HG03139 (cell line): ENCODE data around the gene LDLRAP1.

Experiments
- ATAC-seq: cut with Tn5 transposase; IDR thresholded peaks from one replicate; pipeline ENCODE4 v1.9.1; 2021; ENCODE audit not compliant: unreplicated experiment

The LDLRAP1 gene

DNA sequence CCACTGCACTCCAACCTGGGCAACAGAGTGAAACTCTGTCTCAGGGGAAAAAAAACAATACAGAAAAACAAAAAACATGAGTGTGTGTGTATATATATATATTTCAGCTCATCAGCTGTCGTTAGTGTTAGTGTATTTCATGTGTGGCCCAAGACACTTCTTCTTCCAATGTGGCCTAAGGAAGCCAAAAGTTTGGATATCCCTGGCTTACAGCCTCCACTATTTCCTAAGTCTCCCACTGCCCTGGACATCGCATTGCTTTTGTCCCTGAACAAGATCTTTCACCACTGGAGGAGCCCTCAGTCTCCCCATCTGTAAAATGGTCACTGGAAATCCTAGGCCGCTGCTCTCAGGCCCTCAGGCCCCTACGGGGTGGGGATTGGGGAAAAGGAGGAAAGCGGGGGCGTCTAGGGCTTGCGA is 391 bp upstream of the LDLRAP1 start:
- no peak for ATAC-seq

DNA sequence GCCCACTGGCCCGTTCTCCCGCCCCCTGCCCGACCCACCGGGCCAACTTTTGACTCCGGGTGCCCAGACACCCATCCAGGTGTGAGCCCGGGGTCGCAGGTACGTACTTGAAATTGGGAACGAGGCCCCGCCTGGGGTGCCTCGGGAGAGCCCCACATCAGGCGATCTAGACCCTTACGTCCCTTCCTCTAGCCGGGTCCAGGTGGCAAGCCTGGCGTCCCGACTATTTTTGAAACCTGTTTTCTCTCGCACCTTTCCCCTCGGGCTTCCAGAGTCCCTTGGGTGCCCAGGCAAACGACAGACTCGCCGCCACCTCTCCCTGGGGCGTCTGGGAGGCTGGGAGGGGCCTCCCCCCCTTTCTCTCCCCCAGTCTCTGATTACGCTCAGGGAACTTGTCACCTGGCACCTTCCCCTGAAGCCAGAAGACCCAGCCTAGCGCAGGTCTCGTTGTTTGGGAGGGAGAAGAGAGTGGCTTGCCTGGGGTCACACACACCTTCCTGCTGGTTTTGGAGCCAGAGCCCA is 898 bp downstream of the LDLRAP1 start:
- no peak for ATAC-seq

DNA sequence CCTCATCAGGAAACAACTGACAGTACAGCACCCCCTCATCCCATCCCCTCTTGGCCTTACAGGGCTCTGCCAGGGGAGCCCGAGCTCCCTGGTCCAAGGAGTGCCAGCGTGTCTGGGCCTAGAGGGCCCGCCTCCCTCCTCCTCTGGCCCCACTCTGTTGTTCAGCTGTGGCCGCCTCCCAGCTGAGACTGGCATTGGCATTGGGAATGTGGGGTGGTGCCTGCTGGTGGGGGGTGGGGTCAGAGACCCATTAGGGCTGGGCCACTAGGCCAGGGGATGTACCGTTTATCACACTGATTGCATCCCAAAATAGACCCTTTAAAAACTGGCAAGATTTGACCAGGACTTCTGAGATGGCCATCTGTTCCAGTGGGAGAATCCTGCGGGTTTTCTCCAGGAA is 1.4 kb downstream of the LDLRAP1 start:
- ATAC-seq: no peak

DNA sequence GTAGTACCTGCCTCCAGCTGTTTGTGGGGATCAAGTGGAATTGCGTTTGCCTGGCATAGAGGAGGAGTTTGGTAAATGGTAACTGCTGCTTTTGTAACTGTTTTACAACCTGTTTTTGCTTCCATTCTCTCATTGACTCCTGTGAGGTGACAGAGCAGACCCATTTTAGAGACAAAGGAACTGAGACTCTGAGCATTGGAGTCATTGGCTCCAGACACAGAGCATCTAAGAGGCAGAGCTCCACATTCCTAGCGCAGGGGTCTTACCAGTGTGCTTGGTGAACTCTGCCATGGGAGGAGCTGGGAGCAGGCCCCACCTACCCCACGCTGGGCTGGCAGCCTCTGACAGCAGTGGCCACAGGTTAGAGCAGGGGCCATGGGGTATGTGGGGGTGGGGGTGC is 2.4 kb downstream of the LDLRAP1 start:
- ATAC-seq: no peak

DNA sequence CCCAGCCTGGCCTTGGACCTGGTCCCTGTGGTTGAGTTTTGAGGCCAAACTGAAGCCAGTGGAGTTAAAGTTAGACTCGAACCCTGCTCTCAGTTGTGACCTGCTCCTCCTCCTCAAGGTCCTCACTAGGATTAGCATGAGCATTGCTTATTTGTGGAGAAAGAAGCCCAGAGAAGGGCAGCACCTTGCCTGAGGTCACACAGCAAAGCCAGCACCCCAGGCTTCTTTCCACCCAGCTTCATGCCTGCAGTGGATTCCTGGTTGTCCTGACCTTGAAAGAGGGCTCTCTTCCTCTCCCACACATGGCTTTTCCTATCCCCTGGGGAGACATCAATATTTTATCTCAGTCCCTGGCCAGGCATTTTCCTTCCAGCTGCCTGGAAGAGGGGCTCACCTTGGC is 2.8 kb downstream of the LDLRAP1 start:
- no peak for ATAC-seq

DNA sequence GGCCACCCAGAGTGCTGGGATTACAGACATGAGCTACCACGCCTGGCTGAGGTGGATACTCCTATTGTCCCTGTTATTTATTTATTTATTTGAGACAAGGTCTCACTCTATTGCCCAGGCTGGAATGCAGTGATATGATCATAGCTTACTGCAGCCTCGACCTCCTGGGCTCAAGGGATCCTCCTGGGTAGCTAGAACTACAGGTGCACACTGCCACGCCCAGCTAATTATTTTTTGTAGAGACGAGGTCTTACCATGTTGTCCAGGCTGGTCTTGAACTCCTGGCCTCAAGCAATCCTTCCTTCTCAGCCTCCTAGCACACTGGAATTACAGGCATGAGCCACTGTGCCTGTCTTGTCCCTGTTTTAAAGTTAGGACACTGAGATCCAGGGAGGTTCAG is 5.2 kb downstream of the LDLRAP1 start:
- ATAC-seq: no peak

DNA sequence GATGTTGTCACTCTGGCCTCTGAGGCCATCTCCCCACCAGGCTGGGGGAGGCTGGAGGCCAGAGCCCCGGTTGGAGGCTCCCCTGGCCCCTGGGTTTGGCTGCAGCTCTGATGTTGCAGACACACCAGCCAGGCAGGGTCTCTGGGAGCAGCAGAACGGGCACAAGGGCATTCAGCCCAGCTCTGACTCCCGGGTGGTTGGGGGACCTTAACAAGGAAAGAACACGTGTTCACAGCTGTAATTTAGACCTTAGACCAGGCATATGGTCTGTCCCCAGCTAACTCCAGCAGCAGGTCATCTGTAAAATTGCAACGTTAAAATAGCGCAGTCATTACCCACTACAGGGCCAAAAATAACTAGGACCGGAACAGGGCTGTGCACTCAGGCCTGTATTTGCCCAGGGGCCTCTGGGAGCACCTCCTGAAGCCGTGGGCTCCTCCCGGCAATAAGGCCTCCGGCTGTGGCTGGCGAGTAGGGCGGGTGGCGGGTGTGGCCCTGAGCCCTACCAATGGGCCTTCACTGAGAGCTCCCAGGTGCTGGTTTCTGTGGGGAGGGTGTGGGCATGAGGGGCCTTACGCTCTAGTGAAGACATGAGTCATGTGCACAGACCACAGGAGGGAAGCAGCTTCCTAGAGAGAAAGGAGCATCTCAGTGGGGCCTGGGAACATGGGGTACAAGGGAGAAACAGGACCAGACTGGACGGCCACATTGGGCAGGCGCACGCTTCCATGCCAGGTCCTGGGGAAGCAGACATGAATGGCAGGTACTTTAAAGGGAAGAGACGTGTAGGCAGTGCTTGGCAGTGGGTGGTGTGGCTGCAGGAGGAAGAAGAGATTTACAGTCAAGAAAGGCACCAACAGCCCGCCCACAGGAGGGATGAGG is 6.1 kb downstream of the LDLRAP1 start:
- ATAC-seq: peak; percentile 68

DNA sequence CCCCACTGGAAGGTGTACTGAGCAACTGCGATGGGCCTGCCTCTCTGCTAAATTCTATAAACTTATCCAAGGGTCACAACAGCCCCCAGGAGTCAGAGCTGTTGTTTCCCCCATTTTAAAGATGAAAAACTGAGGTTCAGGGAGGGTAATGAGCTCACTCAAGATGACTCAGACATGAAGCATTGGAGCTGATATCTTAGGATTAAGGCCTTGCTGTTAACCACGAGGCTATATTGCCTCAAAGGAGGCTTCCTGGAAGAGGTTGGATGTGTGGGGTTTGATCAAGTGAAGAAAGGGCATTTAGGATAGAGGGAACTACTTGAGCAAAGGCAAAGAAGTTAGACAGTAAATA is 6.7 kb downstream of the LDLRAP1 start:
- ATAC-seq: no peak

DNA sequence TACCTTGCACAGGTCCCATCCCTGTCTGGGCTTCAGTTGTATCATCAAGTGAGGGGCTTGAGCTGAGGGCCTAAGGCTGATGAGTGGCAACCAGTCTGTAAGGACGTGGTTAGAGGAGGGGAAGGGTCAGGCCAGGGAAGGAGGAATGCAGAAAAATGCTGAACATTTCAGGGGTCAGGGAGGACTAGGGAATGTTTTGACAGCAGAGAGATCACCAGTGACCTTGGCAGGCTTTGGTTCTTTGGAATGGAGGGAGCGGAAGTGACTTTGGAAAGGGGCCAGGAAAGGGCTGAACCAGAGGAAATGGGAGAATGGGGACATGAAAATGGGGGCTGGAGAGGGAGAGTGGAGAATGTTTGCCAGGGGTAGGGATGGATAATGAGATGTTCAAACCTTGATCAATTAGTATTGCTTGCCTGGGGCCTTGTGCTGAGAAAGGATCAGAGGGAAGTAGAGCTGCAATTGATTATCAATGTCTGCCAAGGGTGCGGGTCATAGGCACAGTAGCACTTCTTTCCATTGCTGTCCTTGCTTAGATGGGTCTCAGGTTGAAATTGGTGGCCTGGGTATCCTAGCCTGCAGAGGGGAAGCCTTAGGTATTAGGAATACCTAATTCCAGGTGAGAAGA is 7.4 kb downstream of the LDLRAP1 start:
- no peak for ATAC-seq

DNA sequence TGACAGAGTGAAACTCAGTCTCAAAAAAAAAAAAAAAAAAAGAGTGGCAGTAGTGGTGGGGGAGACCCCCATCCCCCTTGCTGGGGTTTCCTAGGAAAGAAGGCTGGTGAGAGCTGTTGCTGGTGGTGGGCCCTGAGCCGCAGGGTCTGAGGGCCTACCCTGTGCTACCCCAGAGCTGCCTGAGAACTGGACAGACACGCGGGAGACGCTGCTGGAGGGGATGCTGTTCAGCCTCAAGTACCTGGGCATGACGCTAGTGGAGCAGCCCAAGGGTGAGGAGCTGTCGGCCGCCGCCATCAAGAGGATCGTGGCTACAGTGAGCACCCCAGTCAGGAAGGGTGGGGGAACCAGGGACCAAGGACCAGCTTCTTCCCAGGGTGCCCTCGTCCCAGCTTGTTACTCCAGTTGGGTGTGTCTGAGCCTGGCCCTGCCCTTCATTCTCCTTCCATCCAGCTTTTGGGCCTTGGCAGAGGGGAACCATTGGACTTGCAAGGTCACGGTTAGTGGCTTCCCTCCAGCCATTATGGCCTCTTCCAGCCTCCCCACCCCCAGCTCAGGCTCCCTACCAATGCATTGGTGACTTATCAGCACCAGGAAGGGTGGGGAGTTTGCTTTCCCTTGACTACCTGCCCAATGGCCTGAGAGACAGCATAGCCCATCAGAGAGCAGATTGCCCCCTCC is 10.5 kb downstream of the LDLRAP1 start:
- ATAC-seq: no peak

DNA sequence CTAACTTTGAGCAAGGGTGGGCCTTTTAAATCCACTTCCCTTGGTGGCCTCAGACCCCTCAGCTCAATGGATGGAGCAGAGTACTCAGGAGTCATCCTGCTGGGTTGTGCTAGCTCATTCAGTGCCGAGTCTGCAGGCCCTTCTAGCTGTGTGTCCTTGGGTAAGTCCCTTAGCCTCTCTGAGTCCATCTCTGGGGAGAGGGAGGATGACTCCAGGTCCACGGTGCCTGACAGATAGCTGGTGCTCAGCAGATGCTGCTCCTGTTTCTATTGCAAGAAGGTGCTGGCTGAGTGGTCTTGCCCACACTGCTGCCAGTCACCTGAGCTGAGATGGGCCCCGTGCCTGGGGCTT is 11.0 kb downstream of the LDLRAP1 start:
- no peak for ATAC-seq

DNA sequence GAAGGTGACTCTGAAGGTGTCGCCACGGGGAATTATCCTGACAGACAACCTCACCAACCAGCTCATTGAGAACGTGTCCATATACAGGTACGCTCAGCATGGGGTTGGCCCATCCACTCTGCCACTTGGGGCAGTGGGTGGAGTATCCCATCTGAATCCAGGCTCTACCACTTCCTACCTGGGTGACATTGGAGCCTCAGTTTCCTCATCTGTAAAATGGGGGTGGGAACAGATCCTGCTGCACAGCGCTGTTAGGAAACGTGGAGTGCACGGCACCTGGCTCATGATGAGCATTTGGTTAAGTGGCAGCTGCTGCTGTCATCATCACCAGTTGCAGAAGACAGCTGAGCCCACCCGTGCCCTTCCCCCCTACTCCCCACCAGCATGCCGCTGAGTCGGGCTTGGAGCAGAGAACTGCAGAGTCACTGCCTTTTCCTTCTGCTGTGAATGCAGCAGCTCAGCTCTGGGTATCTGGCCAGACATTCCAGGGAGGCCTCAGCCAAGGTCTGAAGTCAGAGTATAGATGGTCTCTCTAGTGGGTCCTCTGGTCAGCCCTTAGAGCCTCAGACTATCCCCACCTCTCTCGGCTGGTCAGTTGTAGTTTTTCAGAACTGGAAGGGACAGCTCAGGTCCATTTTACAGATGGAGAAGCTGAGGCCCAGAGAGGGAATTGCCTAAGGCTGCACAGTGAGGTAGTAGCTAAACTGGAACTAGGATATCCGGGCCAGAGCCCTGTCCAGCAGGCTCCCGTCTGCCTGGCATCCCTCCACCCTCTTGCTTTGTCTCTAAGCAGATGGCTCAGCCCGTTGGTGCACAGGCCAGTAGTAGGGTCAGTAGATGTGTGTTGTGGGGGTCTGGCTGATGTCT is 11.7 kb downstream of the LDLRAP1 start:
- no peak for ATAC-seq

DNA sequence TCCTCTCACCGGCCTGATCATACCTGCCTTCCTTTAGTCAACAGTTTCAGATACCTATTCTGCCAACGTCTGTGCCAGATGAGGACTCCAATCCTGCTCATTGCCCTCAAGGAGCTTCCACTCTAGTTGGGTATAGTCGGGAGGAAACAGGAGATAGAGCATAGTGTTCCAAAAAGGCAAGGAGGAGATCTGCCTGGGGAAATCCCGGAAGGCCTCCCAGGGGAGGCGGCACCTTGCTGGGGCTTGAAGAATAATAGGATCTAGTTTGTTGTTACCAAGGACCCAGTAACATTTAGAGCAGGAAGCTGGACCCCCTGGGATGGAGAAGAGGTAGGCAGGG is 12.3 kb downstream of the LDLRAP1 start:
- no peak for ATAC-seq

DNA sequence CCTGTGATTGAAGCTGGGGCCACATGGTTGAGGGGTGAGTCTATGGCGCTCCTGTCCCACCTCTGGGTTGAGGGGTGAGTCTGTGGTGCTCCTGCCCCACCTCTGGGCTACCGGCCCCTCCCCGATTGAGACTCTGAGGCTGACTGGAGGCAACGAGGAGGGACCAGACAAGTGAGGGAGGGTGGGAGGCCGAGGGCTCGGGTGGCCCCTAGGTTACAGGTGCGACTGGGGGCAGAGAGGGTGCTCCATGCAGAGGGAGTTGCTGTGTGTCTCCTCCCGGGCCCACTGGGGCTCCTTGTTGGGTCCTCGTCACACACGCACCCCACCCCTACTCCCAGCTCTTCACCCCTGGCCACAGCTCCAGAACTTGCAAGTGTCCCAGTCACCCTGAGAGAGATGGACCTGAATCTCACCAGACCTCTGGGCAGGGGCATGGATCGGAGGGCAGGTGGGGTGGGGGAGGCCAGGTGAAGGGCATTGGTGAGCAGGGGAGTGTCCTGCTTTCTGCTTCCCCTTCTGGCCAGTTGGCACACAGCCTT is 12.8 kb downstream of the LDLRAP1 start:
- ATAC-seq: no peak

DNA sequence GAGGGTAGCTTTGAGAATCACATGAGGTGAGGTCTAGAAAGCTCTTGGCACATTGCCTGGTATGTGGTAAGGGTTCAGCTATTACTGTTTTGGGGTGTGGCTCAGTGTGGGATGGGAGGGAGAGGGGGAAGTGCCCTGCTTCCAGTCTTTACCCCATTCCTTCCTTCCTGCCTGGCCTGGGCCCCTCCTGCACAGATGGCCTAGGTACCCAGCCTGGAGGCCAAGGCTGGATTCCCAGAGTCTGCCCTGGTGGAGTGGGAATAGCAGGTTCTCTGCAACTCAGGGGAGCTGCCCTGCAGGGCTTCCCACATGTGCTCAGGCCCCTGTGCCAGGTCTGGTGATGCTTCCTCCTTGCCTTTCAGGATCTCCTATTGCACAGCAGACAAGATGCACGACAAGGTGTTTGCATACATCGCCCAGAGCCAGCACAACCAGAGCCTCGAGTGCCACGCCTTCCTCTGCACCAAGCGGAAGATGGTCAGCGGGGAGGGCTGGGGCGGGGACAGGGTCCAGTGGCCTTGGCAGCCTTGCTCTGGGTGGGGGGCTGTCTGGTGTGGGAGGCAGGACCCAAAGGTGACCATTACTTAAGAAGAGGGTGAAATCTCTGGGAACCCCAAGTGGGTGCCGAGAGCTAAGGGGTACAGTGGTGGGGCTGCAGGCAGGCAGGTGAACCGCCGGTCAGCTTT is 13.5 kb downstream of the LDLRAP1 start:
- no peak for ATAC-seq

DNA sequence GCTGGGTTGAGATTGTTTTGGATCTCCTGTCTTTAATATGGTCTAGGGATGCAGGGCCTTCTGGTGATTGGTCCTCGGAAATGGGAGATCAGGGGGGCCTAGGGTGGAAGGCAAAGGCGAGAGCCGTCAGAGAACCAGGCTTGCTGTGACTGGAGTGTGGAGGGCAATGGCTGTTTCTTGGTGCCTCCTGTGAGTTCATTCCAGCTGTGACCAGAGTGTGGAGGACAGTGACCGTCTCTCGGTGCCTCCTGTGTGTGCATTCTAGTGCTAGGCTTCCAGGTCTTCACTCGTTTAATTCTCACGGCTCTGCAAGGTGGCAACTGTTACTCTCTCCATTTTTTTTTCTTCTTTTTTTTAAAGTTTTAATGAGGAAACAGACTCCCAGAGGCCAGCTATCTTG is 14.1 kb downstream of the LDLRAP1 start:
- ATAC-seq: no peak

DNA sequence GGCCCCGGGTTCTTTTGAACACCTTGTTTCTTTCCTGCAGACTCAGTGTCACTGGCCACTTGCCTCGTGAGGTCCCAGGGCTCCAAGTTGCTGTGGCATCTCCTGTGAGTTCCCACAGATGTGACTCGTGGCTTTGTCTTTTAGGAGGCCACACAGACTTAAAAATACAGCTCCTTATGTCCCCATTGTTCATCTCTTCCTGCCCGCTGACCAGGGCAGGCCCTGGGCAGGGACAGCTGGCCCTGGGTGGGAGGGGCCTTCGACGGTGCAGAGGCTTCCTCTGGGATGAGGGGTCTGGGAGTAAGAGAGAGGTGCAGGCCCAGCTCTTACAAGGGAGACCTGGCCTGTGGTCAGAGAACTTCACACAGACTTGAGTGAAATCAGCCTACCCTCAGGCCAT is 15.6 kb downstream of the LDLRAP1 start:
- ATAC-seq: no peak

DNA sequence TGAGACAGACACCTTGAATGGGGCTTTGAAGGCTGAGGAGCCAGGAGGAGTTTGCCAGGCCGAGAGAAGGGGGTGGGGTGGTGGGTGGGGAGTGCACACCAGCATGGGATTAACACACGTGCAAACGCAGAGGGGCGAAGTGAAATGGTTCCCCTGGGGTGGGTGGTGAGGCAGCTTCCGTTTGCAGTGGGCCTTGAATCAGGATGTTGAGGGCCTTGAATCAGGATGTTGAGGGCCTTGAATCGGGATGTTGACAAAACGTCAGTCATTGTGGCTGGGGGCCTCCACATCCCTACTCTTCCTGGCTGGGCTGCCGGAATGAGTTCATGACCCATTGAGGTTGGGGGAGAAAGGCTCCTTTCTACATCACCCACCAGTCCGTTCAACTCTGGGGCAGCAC is 16.6 kb downstream of the LDLRAP1 start:
- no peak for ATAC-seq

DNA sequence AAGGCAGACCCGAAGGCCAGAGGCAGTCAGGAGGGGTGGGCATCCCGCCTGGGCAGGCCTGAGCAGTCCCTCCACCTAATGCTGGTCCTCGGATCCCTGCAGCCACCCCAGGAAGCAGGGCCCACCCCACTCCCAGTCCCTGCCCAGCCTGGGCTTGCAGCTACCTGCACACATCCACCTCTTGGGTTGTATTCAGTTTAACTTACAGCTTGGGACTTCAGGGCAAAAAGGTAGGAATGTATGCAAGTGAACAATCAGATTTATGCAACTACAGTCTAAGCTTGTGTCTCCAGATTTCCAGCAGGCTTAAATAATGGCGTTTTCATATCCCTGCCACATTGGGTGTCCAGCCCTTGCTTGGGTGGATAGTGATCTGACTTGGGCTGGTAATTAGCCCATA is 17.4 kb downstream of the LDLRAP1 start:
- no peak for ATAC-seq

DNA sequence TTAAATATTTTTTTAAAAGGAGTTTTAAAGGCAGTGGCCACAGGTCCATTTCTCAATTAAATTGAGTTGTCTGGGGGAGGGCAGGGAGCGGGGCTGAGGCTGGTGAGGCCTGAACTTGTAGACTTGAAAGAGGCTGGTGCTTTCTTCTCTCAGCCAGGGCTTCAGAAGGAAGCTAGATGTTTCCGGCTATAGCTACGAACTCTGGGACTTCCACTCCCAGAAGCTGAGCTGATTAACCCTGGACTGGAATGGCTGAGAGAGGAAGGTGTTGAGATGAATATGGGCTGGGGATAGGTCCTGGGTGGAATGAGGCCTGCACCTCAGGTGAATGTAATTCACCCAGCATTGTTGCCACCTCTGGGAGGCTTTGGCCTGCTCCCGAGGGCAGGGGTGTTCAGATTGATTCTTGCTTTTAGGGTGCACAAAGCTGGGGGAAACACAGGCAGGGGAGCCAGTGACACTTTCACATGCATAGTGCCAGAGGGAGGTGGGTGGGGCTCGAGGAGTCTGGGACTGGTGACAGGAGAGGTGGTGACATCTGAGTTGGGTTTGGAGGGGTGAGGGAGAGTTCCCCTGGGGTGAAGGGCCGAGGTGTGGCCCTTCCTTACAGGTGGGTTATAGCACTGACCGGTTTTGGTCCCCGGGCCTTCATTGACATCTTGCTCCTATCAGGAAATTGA is 18.2 kb downstream of the LDLRAP1 start:
- ATAC-seq: no peak
